Prostate gland (tissue), 2 donors: ENCODE results near the gene SCAI.

Experiments
- CTCF ChIP-seq, 4 experiments: fragments of 200-600 bp in 2 of 4; fragments of 450-650 bp in 2 of 4; sonication (generic) in 2 of 4; IDR thresholded peaks; 1 replicate in 3 of 4; 2 replicates in 1 of 4; pipeline ENCODE4 v1.5.1; 2016 to 2019; ENCODE audit warnings: antibody characterized with exemption in 4 of 4, mild to moderate bottlenecking in 2 of 4, moderate library complexity in 2 of 4
- POLR2A ChIP-seq: fragments of 450-650 bp; IDR thresholded peaks from one replicate; pipeline ENCODE4 v1.6.1; 2016; ENCODE audit warnings: antibody characterized with exemption, mild to moderate bottlenecking
- POLR2AphosphoS5 ChIP-seq: sonication (generic); formaldehyde crosslinking; IDR thresholded peaks from one replicate; pipeline ENCODE4 v1.6.1; 2017; ENCODE audit warnings: antibody characterized with exemption

GRCh38 chr9:125121146-125121545, 22.2 kb downstream of the SCAI start:
- TF ChIP-seq POLR2A (no peak), CTCF (IDR thresholded peaks at IDR 0.05) (no peak), POLR2AphosphoS5 (no peak)
